Astrocyte of the cerebellum (primary cell): Measurements from ENCODE around the gene MDFI.

Experiments used
- DNase-seq: peaks from one replicate; pipeline ENCODE4 v3.0.0-alpha.2; 2011; ENCODE audit warnings: low read depth
- H3K4me3 ChIP-seq: 2 replicates; pipeline ENCODE4 v1.5.1; 2011; ENCODE audit warnings: mild to moderate bottlenecking, low read depth, low read length, moderate library complexity
- CTCF ChIP-seq: IDR thresholded peaks from 2 replicates; pipeline ENCODE4 v1.5.1; 2012; ENCODE audit warnings: low read length, low read depth, moderate library complexity, mild to moderate bottlenecking; ENCODE audit errors: missing control alignments
- in situ Hi-C: cut with HindIII; loops from 2 replicates; pipeline ENCODE4 v1.10.0; 2017; ENCODE audit warnings: low sequenced_read_pairs

The MDFI gene

GRCh38 chr6:41593406-41593805, 44.9 kb upstream of the MDFI start:
- DNase-seq: no peak
- in situ Hi-C loops: loop anchor here (5.0 kb wide), 2 partner anchors 64 to 176 kb away; no protein-coding TSS in a partner anchor
- H3K4me3 ChIP-seq: no peak overlapping the region
- TF ChIP-seq CTCF: no peak

GRCh38 chr6:41593839-41594238, 44.4 kb upstream of the MDFI start:
- H3K4me3 ChIP-seq: no peak overlapping the region
- in situ Hi-C loops: loop anchor here (5.0 kb wide), 2 partner anchors 63 to 177 kb away; no protein-coding TSS in a partner anchor
- TF ChIP-seq CTCF: no peak
- no peak for DNase-seq

- in situ Hi-C loops: loop anchor here (5.0 kb wide), 2 partner anchors 63 to 177 kb away; no protein-coding TSS in a partner anchor
- no peak for TF ChIP-seq CTCF
- no peak overlapping the region for H3K4me3 ChIP-seq
- no peak for DNase-seq
Measured at GRCh38 chr6:41594326-41594725, 43.9 kb upstream of the MDFI start.

- in situ Hi-C loops: loop anchor here (5.0 kb wide), 2 partner anchors 63 to 177 kb away; no protein-coding TSS in a partner anchor
- DNase-seq: no peak
- no peak overlapping the region for H3K4me3 ChIP-seq
- no peak for TF ChIP-seq CTCF
Measured at GRCh38 chr6:41594766-41595165, 43.5 kb upstream of the MDFI start.

- in situ Hi-C loops: no loop called here
- DNase-seq: no peak
- H3K4me3 ChIP-seq: no peak overlapping the region
- TF ChIP-seq CTCF: no peak
Measured at GRCh38 chr6:41595166-41595565, 43.1 kb upstream of the MDFI start.

GRCh38 chr6:41596096-41596685, 42.1 kb upstream of the MDFI start:
- in situ Hi-C loops: no loop called here
- H3K4me3 ChIP-seq: no peak overlapping the region
- no peak for DNase-seq
- TF ChIP-seq CTCF: no peak
